Limb (tissue), 2 donors: ENCODE measurements around the gene CYTL1.
A peak's percentile ranks its signal among the peaks of the same experiment; 100 is the strongest.
"Not testable (repeated sequence)": the region's sequence is repeated elsewhere in the genome, so short reads cannot be mapped to it uniquely, and the experiment has no call there.

ENCODE experiments used
- DNase-seq, 2 donors: peaks; one replicate each; pipeline ENCODE4 v3.0.0-alpha.2; 2016; ENCODE audit errors: extremely low spot score in 2 of 2

The CYTL1 gene

DNA sequence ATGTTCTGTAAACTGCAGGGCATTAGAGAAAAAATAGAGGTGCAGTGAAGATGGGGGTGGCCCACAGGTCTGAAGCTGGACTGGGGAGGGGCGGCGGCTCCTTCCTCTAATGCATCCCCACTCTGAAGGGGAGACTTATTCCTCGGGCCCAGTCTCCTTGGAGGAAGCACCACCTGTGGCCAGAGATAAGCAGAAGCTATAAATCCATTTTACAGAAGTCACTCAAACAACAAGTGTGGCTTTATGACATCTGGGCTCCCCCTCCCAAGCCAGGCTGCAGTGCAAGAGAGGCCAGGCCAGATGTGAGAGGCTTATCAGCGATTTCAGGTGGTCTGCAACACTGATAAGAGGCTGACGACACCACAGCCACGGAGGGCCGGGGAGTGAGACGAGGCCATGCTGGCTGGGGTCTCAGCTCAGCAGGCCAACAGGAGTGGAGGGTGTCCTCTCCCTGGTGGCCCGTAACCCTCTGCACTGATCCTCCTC, 15.8 kb downstream of the CYTL1 start:
- no peak for DNase-seq

DNA sequence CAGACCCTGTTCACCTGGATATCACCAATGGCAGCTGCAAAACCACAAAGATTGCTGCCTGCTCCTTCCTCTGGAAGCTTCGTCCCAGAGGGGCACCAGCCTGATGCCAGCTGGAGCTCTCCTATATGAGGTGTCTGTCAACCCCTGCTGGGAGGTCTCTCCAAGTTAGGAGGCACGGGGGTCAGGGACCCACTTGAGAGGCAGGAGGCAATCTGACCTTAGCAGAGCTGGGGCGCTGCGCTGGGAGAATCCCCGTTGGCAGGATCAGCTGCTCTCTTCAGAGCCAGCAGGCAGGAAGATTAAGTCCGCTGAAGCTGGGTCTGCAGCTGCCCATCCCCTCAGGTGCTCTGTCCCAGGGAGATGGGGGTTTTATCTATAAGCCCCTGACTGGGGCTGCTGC, 17.6 kb downstream of the CYTL1 start:
- DNase-seq, result not testable (repeated sequence)

DNA sequence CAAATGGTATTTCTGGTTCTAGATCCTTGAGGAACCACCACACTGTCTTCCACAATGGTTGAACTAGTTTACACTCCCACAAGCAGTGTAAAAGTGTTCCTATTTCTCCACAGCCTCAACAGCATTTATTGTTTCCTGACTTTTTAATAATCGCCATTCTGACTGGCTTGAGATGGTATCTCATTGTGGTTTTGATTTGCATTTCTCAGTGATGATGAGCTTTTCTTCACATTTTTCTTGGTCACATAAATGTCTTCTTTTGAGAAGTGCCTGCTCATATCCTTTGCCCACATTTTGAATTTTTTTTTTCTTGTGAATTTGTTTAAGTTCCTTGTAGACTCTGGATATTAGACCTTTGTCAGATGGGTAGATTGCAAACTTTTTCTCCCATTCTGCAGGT, 22.3 kb downstream of the CYTL1 start:
- not testable (repeated sequence) for DNase-seq

DNA sequence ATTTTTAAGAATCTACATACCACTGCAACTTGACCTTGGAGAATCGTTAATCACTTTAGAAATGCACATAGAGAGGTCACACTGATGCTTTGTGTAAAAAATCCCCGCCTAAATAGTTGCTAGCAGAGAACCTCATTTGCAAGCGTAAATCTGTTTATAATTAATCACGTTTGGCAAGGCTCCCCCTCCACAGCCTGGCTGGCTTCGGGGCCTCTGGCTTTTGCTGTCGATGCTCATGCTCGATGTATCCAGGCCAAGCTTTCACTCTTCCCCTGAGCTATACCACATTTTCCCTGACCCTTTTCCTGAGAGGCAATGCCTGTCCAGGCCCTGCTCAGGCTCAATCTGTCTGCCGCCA, 23.4 kb downstream of the CYTL1 start:
- no peak for DNase-seq

DNA sequence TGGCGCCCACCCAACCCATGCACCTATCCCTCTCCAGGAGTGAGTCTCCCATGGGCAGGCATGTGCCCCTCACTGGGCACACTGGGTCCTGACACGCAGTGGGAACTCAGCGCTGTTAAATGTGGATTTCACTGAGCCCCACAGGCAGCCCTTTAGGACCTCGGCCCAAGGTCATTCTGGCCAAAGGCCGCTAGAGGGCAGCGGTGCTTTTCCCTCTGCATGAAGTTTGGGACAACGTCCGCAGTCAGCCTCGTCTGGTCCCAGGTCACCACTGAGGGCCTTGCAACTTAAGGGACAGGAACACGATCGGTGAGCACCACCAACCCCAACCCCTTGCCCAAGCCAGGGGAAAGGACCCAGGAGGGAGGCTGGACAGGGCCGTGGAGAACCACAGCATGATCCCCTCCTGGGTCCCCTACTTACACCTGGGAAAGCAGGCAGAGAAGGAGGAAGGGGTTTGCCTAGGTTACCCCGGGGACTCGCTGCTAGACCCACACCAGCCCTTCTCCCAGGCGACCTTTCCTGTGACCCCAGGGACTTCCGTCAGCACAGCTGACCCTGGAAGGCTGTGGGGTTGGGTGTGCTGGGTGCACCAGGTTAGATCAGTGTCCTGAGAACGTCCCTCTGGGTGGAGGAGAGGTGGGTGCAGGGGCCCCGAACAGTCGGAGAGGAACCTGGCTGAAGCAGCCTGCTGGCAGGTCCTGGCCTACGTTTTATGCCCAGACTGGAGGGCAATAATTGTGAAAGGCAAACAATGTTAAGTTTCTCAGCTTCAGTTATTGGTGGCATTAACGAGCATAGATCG, 24.0 kb downstream of the CYTL1 start:
- peak; percentile 51 to 81 for DNase-seq

DNA sequence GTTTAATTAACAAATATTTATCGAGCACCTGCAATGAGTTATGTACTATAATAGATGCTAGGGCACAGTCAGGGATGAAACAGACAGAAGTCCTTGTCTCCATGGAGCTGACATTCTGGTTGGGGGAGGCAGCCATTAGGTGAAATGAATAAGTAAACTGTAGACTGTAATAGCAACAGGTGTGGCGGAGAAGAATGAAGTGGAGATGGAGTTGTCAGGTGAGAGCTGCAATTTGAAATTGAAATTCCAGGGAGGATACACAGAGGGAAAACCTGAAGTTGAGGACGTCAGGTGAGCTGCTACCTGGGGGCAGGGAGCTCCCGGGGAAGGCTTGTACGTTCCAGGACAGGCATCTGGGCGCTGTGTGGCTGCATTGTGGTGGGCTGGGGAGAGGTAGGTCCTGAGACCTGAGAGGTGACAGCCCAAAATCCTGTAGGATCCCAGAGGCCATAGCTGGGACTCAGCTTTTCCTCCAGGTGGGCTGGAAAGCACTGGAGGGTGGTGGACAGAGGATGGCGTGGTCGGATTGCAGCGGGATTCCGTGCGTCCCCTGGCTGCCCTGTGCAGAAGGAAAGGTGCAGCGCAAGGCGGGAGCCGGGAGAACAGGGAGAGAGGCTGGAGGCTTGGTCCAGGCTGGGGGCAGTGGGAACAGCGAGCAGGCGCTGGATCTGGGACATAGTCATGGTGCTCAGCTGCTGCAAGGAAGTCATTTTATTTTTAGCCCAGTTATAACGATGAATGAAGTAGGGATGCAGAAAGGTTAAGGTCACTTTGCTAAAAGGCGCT, 24.8 kb downstream of the CYTL1 start:
- no peak for DNase-seq

DNA sequence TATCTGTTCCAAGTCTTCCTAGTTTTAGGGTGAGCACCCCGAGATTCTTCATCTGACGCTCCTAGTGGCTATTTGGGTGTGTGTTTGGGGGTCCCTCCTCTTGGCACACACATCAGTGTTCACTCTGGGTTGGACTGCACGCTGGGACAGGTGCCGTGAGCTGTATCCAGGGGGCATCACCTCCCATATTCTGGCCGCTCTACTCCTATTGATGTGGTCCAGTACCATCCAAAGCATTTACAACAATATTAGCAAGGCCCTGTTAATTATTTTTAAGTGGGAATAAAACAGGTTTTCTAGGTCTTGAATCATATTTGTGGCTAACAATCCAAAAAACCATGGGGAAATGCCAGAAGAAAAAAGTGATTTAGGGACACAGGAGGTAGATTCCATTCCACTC, 26.4 kb downstream of the CYTL1 start:
- no peak for DNase-seq

DNA sequence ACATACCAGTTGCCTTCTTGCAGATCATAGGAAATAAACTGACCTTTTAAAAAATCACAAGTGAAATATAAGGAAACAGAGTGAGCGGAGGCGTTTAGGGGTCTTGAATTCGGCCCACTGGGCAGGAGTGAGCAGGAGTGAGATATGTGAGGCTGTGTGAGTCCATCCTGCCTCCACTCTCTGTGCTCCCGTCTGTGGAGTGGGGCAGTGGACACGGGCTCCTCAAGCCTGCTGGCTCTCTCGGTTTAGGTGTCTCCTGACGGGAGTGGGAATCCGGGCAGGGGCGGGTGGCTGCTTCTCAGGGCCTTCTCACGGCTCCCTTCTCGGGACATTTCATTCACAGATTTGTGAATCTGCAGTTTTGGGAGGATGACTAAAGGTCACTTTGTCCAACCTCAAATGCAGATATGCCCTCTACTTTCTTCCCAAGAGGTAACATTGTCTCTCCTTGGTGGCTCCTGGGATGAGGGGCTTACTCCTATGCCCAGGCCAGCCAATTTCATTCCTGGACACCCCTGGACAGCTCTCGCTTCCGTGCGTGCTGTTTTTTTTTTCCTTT, 27.6 kb downstream of the CYTL1 start:
- DNase-seq, result no peak

DNA sequence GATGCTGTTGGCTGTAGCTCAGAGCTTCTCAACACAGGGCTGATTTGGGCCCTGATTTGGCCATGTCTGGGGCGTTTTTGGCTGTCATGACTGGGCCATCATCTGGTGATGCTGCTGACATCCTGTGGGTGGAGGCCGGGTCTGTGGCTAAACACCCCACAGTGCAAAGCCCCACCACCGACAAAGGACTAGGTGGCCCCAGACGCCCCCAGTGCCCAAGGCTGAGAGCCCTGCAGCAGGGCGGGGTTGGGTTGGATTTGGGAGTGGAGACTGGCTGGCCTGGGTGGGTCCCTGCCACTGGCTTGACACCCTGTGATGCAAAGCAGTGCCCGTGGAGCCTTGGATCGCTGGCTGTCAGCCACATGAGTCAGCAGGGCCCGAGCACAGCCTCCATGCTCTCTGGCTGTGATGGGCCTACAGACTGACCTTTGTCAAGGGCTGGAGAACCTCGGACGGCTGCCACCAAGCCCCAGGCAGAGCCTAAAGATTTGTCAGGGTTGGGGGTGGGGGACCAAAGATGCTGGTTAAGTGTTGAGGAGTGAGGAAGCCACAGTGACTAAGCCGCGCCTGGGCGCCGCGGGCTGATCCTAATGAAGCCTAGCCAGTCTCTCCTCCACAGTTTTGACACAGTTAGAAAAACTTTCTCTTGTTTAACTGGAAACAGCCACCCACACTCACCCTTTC, 28.3 kb downstream of the CYTL1 start:
- no peak for DNase-seq

DNA sequence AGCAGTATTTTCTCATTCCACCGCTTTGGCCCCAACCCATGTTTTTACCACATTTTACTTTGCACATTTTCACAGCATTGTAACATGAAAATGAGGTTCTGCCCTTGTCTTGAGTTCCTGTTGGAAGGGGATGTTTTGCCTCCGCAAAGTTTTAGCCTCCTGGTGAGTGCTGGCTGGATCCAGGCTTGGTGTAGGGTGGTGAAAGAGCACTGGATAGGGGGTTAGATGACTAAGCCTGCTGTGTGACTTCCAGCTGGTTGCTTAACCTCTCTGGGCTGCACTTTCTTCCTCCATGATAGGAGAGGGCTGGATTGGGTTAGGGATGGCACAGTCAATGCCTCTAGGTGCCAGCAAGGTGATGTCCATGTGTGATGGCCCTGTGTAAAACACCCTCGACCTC, 28.9 kb downstream of the CYTL1 start:
- DNase-seq, result no peak

DNA sequence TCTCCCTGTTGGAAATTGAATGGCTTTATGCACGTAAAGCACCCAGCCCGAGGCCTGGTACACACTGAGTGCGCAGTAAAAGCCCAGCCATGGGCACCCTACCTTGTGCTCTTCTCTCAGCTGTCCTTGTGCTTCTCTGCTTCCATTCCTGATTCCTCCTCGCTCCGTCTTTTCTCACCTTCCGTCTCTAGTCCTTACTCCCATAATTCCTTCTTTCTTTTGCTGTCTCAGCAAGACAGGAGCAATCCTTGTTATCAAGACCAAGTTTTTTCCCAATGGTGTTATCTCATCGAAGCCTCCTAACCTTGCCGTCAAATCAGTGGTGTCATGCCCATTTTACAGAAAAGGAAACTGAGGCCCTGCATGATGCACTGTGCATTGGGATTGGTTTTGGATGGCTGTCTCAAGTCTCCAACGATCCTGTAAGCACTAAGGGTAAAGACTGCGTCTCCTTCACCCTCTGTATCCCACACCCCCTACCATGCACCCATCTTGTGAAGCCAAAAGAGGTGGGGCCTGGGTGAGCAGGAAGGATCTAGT, 30.1 kb downstream of the CYTL1 start:
- DNase-seq, result no peak

DNA sequence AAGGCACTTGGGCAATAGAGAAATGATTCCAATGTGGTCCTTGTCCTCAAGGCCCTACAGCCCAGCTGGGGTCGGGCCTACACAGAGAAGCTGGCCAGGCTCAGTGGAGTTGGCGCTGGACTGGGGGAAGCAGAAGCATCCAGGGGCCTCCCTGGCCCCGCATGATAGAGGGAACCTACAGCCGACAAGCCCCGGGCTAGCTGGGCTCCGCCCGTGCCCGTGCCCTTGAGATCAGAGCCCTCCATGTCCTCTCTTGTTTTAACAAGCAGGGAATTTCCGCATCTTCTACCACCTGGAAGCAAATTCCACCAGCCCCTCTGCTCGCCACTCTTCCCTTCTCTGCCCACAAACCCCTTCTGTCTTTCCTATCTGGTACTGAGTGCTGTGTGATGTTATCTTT, 31.6 kb downstream of the CYTL1 start:
- no peak for DNase-seq

DNA sequence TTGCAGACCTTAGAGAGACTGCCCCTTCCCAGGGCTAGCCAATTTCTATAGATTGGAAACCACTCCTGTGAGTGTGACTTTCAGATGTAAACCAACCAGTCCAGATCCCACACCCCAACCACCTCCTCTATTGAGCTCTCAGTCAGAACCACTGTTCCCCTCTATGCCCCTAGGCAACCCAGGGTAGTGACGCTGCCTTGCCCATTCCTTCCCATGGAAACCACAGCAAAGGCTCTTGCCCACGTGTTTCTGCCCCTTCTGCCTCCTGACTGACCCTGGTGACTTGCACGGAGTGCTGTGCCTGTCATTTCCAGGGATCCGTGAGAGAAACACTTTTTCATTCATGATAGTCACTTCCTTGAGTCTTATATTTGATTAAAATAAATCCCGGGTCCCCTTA, 32.4 kb downstream of the CYTL1 start:
- DNase-seq, result no peak

DNA sequence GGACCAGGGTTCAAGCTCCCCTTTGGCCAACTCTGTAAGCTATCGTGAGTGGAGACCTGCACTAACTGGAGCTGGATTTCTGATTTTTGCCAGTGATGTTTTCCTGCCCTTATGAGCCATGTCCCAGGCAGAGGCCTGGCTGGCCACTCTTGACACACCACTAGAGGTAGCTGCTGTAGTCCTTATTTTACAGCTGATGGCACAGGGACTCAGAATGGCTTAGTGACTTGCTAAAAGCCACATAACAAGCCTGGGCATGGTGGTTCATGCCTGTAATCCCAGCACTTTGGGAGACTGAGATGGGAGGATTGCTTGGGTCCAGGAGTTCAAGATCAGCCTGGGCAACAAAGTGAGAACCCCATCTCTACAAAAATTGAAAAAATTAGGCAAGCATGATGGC, 33.4 kb downstream of the CYTL1 start:
- DNase-seq, result no peak

DNA sequence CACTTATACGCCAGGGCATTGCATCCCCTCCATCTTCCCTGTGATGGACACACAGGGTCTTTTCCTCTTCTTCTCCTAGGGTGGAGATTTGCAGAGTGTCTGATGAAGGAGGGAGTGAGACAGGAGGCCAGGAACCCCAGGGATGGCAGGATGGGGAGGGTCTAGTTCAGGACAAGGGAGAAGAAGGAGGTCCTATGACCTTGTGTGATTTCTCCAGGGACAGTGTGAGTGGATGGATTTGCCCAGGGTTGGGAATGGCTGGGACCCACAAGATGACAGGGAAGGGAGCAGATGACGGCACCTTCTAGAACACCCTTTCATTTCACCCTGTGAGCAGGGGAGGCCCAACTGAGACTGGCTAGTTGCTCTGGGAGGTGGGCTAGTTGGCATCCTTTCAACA, 34.2 kb downstream of the CYTL1 start:
- no peak for DNase-seq

DNA sequence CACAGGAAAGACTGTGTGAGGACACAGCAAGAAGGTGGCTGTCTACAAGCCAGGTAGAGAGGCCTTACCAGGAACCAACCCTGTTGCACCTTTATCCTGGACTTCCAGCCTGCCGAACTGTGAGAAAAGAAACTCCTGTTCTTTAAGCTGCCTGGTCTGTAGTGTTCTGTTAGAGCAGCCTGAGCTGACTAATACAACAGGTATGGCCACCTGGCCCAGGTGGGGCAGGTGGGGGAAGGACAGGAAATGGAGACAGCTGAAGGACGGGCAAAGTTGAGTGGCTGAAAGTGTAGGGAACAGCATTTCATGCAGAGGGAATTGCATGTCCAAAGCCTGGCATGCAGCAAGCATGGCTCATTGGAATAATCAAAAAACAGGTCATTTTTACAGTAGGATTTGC, 35.1 kb downstream of the CYTL1 start:
- DNase-seq, result no peak

DNA sequence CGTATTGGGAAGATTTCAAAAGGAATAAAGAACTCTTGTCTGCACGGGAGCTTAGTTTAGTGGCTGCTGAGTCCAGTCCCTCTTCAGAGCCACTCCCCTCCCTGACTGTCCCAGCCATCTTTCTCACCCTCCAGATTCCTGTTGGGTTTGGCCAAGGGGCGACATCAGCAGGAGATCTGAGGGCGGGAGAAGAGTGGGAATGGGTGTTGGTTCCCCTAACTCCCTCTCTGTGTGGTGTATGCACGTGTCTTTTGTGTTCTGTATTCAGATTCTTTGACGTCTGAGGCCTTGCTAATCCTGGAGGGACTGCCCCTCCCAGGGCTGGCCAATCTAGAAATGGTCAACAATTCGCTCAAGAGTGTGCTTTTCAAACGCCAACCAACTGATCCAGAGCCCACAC, 37.4 kb downstream of the CYTL1 start:
- DNase-seq, result no peak

DNA sequence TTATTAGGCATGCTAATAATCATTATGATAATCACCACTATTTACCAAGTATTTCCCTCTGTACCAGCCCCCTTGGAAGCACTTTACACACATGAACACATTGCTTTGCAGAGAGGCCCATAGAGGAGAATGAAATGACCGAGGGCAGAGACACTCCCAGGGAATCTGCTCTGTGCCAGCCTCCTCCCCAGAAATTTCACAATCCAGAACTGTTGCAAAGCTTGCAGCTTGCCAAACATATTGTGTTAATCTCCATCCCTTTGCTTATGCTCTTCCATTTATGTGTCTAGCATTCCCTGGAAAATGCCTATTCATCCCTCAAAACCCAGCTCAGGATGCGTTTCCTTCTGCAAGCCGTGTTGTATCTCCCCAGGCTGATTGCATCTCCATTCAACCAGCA, 37.8 kb downstream of the CYTL1 start:
- peak in 1 of 2 donors; percentile 32 for DNase-seq

DNA sequence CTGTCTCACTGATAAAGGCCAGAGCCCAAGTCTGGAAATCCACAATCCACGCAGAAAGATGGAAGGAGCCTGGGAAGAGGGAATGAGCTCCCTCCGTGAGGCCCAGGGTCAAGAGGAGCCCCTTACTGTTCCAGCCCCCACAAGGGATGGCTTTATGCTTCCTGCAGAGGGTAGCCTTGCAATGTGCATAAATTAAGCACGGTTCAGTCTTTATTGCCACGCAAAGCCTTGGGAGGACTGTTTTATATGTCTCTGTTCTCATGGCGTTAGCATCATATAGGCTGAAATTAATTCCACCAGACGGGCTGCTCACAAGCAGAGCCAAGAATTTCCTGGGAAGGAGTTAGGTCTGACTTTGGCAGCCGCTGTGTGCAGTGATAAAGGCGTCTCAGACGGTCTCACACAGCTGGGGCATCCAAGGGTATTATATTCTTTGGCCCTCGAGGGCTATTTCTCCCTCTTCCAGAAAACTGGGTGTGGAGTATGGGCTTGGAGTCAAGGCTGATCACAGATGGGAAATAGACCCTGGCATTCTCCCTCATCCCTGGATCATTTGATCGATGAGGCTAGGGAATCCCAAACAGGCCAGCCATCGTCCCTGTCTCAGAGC, 38.5 kb downstream of the CYTL1 start:
- peak in 1 of 2 donors; percentile 66 for DNase-seq

DNA sequence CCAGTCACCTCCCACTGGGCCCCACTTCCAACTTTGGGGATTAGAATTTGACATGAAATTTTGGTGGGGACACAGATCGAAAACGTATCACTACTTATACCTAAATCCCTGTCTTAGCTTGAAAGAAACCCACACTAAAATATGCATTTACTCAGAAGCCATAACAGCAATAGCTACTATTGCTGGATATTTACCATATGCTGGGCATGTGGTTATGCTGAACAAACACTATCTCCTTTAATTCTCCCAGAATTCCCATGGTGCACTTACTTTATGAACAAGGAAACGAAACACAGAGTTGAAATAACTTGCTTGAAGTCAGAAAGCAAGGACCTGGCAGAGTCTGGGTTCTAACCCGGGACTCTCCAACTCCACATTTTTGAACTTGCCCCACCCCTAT, 39.3 kb downstream of the CYTL1 start:
- DNase-seq, result no peak

DNA sequence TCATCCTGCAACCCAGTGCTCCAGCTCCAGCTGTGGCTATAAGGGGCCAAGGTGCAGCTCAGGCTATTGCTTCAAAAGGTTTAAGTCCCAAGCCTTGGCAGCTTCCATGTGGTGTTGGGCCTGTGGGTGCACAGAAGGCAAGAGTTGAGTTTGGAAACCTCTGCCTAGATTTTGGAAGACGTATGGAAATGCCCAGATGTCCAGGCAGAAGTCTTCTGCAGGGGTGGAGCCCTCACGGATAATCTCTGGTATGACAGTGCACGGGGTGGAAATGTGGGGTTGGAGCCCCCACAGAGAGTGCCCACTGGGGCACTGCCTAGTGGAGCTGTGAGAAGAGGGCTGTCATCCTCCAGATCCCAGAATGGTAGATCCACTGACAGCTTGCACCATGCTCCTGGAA, 44.5 kb downstream of the CYTL1 start:
- DNase-seq, result no peak
